NCI-H146 (cell line): ENCODE results near the gene CENPN.

Source experiments
- DNase-seq: peaks from one replicate; lab custom pipeline; 2025; lab: John Stamatoyannopoulos, UW

CENPN gene

GRCh38 chr16:81006813-81007695 lies at the start of gene CENPN, which contains the start of gene CMC2:
CENPN (plus strand) TSS chr16:81007214; CDS start chr16:81011940, 4,726 bp downstream.
CMC2 (minus strand) TSS chr16:81006885; CDS start chr16:80997394, 9,491 bp downstream.
- DNase-seq: peak; percentile 94

GRCh38 chr16:80958284-80958683 lies 48.7 kb upstream of the CENPN start:
- no peak for DNase-seq

- no peak for DNase-seq
These were observed 44.1 kb upstream of the CENPN start for GRCh38 chr16:80962879-80963278.

- no peak for DNase-seq
These were observed 42.7 kb upstream of the CENPN start for GRCh38 chr16:80964351-80964750.

GRCh38 chr16:80966617-80967016 lies 40.4 kb upstream of the CENPN start:
- no peak for DNase-seq

GRCh38 chr16:80968386-80969113 lies 38.5 kb upstream of the CENPN start:
- no peak for DNase-seq

GRCh38 chr16:80969114-80969484 lies 37.9 kb upstream of the CENPN start:
- DNase-seq: no peak

GRCh38 chr16:80971819-80972218 lies 35.2 kb upstream of the CENPN start:
- peak; percentile 25 for DNase-seq

GRCh38 chr16:80972611-80973010 lies 34.4 kb upstream of the CENPN start:
- no peak for DNase-seq

GRCh38 chr16:80973991-80974390 lies 33.0 kb upstream of the CENPN start:
- no peak for DNase-seq

- DNase-seq: no peak
These were observed 32.2 kb upstream of the CENPN start for GRCh38 chr16:80974649-80975376.

- DNase-seq: no peak
These were observed 30.1 kb upstream of the CENPN start for GRCh38 chr16:80976946-80977345.

GRCh38 chr16:80981103-80981502 lies 25.9 kb upstream of the CENPN start:
- DNase-seq: no peak

GRCh38 chr16:80982646-80983045 lies 24.4 kb upstream of the CENPN start:
- DNase-seq: no peak

- DNase-seq: no peak
These were observed 22.7 kb upstream of the CENPN start for GRCh38 chr16:80984124-80984892.

- DNase-seq: no peak
These were observed 21.4 kb upstream of the CENPN start for GRCh38 chr16:80985611-80986010.

GRCh38 chr16:80986557-80986956 lies 20.5 kb upstream of the CENPN start:
- peak; percentile 9 for DNase-seq

- DNase-seq: no peak
These were observed 18.3 kb upstream of the CENPN start for GRCh38 chr16:80988756-80989155.

GRCh38 chr16:80989801-80990200 lies 17.2 kb upstream of the CENPN start:
- DNase-seq: no peak

GRCh38 chr16:80990577-80990976 lies 16.4 kb upstream of the CENPN start:
- DNase-seq: no peak

GRCh38 chr16:80990978-80991377 lies 16.0 kb upstream of the CENPN start:
- DNase-seq: no peak
